ENCODE data around the gene DRAP1. TPM values are rescaled to one million over a fixed set of nuclear protein-coding genes. Genes with fewer than 3 reads are reported as not detected.

The DRAP1 gene
- total and polyA plus RNA-seq, 9 of the 15 experiments (the other 6 are each of a cell fraction or from before 2014, with no cell fraction given) = 9.6 to 200 (median 92.9) TPM

DNA sequence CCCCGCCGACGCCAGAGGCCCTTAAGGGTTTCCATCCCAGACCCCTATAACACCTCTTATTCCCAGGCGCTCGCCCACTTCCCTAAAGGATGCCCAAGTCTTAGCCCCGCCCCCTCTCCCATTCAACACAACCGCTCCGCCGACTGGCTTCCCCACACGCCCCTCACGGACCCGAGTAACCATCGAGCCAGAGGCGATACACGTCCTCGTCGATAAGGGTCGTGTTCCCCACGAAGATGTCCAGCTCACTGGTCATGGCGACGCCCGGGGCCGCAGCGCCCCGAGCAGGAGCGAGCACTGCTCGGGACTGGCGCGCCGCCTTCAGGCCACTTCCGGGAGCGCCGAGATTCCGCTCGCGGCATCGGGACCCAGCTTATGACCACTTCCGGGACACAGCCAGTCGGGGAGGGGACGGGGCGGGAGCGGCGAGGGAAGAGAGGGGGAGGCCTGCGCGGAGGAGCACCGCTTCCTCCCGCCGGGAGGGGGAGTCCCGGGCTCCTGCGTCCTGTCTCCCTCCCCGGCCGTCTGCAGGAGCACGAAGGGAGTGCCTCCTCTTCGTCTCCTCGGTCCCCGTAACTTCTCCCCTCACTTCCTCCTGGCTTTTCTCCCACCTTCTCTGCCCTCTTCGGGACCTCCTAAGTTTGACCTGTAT lies 30.9 kb upstream of the DRAP1 start, which contains the start of gene FIBP (continued):
- TF ChIP-seq, protein P1, sequence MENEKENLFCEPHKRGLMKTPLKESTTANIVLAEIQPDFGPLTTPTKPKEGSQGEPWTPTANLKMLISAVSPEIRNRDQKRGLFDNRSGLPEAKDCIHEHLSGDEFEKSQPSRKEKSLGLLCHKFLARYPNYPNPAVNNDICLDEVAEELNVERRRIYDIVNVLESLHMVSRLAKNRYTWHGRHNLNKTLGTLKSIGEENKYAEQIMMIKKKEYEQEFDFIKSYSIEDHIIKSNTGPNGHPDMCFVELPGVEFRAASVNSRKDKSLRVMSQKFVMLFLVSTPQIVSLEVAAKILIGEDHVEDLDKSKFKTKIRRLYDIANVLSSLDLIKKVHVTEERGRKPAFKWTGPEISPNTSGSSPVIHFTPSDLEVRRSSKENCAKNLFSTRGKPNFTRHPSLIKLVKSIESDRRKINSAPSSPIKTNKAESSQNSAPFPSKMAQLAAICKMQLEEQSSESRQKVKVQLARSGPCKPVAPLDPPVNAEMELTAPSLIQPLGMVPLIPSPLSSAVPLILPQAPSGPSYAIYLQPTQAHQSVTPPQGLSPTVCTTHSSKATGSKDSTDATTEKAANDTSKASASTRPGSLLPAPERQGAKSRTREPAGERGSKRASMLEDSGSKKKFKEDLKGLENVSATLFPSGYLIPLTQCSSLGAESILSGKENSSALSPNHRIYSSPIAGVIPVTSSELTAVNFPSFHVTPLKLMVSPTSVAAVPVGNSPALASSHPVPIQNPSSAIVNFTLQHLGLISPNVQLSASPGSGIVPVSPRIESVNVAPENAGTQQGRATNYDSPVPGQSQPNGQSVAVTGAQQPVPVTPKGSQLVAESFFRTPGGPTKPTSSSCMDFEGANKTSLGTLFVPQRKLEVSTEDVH (IDR thresholded peaks at IDR 0.05; ENCODE audit: low read depth, partially characterized antibody) = peak; percentile 87
- TF ChIP-seq, protein P2, sequence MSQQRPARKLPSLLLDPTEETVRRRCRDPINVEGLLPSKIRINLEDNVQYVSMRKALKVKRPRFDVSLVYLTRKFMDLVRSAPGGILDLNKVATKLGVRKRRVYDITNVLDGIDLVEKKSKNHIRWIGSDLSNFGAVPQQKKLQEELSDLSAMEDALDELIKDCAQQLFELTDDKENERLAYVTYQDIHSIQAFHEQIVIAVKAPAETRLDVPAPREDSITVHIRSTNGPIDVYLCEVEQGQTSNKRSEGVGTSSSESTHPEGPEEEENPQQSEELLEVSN (IDR thresholded peaks at IDR 0.05; ENCODE audit: borderline replicate concordance in 1 of 2, extremely low read depth in 1 of 2, insufficient read depth in 1 of 2, insufficient read length in 1 of 2, low read depth in 1 of 2, low read length in 1 of 2, poor library complexity in 1 of 2, severe bottlenecking in 1 of 2) = peak; percentile 72 to 85
- TF ChIP-seq, protein P3, sequence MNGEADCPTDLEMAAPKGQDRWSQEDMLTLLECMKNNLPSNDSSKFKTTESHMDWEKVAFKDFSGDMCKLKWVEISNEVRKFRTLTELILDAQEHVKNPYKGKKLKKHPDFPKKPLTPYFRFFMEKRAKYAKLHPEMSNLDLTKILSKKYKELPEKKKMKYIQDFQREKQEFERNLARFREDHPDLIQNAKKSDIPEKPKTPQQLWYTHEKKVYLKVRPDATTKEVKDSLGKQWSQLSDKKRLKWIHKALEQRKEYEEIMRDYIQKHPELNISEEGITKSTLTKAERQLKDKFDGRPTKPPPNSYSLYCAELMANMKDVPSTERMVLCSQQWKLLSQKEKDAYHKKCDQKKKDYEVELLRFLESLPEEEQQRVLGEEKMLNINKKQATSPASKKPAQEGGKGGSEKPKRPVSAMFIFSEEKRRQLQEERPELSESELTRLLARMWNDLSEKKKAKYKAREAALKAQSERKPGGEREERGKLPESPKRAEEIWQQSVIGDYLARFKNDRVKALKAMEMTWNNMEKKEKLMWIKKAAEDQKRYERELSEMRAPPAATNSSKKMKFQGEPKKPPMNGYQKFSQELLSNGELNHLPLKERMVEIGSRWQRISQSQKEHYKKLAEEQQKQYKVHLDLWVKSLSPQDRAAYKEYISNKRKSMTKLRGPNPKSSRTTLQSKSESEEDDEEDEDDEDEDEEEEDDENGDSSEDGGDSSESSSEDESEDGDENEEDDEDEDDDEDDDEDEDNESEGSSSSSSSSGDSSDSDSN (IDR thresholded peaks at IDR 0.05; ENCODE audit: borderline replicate concordance in 1 of 2, low read depth in 2 of 2, low read length in 2 of 2) = no peak
- no peak for TF ChIP-seq ZNF140 (CRISPR knock-in tag; IDR thresholded peaks at IDR 0.05)
- TF ChIP-seq ZNF408 (CRISPR knock-in tag; IDR thresholded peaks at IDR 0.05; ENCODE audit: low read depth) = no peak
- peak; percentile 77 for TF ChIP-seq ZFX (CRISPR knock-in tag; IDR thresholded peaks at IDR 0.05)
- TF ChIP-seq MTA1 (IDR thresholded peaks at IDR 0.05; ENCODE audit: borderline replicate concordance) = peak; percentile 96
- TF ChIP-seq MTA2 (IDR thresholded peaks at IDR 0.05; ENCODE audit: low read depth) = no peak
- TF ChIP-seq, protein P4, sequence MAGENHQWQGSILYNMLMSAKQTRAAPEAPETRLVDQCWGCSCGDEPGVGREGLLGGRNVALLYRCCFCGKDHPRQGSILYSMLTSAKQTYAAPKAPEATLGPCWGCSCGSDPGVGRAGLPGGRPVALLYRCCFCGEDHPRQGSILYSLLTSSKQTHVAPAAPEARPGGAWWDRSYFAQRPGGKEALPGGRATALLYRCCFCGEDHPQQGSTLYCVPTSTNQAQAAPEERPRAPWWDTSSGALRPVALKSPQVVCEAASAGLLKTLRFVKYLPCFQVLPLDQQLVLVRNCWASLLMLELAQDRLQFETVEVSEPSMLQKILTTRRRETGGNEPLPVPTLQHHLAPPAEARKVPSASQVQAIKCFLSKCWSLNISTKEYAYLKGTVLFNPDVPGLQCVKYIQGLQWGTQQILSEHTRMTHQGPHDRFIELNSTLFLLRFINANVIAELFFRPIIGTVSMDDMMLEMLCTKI (IDR thresholded peaks at IDR 0.05; ENCODE audit: partially characterized antibody) = no peak
- TF ChIP-seq, protein P5, sequence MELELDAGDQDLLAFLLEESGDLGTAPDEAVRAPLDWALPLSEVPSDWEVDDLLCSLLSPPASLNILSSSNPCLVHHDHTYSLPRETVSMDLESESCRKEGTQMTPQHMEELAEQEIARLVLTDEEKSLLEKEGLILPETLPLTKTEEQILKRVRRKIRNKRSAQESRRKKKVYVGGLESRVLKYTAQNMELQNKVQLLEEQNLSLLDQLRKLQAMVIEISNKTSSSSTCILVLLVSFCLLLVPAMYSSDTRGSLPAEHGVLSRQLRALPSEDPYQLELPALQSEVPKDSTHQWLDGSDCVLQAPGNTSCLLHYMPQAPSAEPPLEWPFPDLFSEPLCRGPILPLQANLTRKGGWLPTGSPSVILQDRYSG (tag; conservative IDR thresholded peaks at IDR 0.05; ENCODE audit: low read depth) = 0 out of 2 replicates have a peak, but pooled peaks have one; percentile 16
- TF ChIP-seq BMI1 (IDR thresholded peaks at IDR 0.05; ENCODE audit: low read length) = no peak
- TF ChIP-seq RBBP5 (IDR thresholded peaks at IDR 0.05; ENCODE audit: borderline replicate concordance, insufficient read depth, low read length, poor library complexity, severe bottlenecking) = peak; percentile 85
- no peak; the same call in 1 of the 2 replicates for TF ChIP-seq GTF2F1 (IDR thresholded peaks at IDR 0.05; ENCODE audit: low read depth, low read length)
- TF ChIP-seq ZNF274 (IDR thresholded peaks at IDR 0.05; ENCODE audit: borderline replicate concordance, low read depth, low read length) = no peak
- no peak for TF ChIP-seq CAMTA2 (CRISPR knock-in tag; conservative IDR thresholded peaks at IDR 0.05)
